ENCODE measurements around the gene IFT22. TPM values are rescaled to one million over a fixed set of nuclear protein-coding genes. Genes with fewer than 3 reads are reported as not detected.

Gene IFT22
- polyA plus RNA-seq, 1 of the 3 experiments (the other 2 are of a cell fraction), result 66.7 TPM

DNA sequence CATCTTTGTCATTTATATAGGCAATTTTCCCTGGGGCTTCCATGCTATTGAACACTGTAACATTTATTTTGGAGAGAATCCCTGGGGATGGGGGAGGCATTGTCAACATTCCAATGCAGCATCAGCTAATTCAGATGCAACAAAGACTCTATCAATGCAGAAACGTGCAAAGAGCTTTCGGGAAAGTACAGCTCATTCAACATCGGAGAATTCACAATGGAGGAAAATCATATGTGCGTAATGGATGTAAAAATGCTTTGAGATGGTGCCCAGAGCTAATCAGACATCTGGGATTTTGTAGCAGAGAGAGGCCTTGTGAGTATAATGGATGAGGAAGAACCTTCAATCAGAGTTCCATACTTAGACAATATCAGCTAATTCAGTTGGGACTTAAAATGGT is 48.4 kb downstream of the IFT22 start:
- DNase-seq, result no peak
- no peak overlapping the region; the same call in 1 of the 2 replicates for H2AFZ ChIP-seq (ENCODE audit: low read depth)
- no peak overlapping the region for H3K27ac ChIP-seq (ENCODE audit: low read depth in 2 of 2, low read length in 1 of 2)
- H3K4me1 ChIP-seq (ENCODE audit: control insufficient read depth in 1 of 2, insufficient read depth in 2 of 2, low read depth in 1 of 2, low read length in 1 of 2), result no peaks in the 10 kb centered on the region
- no peaks in the 10 kb centered on the region for H4K20me1 ChIP-seq (ENCODE audit: insufficient read depth)
- no peak overlapping the region for H3K4me2 ChIP-seq
- 47% methylated on average over 4 of the region's 4 CpGs for WGBS (ENCODE audit: low lambda C conversion rate)
- no peaks in the 10 kb centered on the region for H3K9me3 ChIP-seq
- peaks cover 23% of the 10 kb centered on the region for H3K27me3 ChIP-seq (ENCODE audit: insufficient read depth)
- H3F3A ChIP-seq (replicated peaks; ENCODE audit: insufficient read depth), result no peaks in the 10 kb centered on the region
- ChIA-PET CTCF (interaction anchor here (0.8 to 3.6 kb wide), 4 partner anchors 9 to 167 kb away, joined by 3 to 21 read pairs (median 7); no protein-coding TSS in a partner anchor), POLR2A (no interaction called here)
- no peaks in the 10 kb centered on the region for H3K79me2 ChIP-seq (ENCODE audit: insufficient read depth)
- H3K9me2 ChIP-seq, result no peaks in the 10 kb centered on the region
- no peak for TF ChIP-seq EZH2phosphoT487 (IDR thresholded peaks at IDR 0.05; ENCODE audit: borderline replicate concordance, low read depth)
- no peak overlapping the region for H3K9ac ChIP-seq
- no peak overlapping the region for H3K4me3 ChIP-seq (ENCODE audit: low read depth in 2 of 2, low read length in 1 of 2)
- no peaks in the 10 kb centered on the region for H3K36me3 ChIP-seq (replicated peaks in 1 of 2; ENCODE audit: control insufficient read depth in 1 of 2, insufficient read depth in 2 of 2, low read length in 1 of 2)

DNA sequence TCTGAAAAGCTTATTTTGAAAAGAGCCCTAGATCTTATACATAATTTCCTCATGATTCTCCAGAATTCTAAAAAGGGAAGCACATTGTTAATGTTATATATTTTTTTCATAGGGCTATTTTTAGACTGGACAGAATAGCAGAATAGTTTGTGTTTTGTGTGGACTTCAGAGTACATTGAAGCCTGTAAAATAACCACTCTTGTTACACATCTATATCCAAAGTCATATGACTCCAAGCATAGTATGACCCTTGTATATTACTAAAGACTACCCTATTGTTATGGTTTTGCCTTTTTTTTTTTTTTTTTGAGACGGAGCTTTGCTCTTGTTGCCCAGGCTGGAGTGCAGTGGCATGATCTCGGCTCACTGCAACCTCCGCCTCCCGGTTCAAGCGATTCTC is 50.6 kb downstream of the IFT22 start:
- H2AFZ ChIP-seq (ENCODE audit: low read depth), result no peak overlapping the region
- H3K4me1 ChIP-seq (ENCODE audit: control insufficient read depth in 1 of 2, insufficient read depth in 2 of 2, low read depth in 1 of 2, low read length in 1 of 2), result no peaks in the 10 kb centered on the region
- no peak overlapping the region for H3K4me3 ChIP-seq (ENCODE audit: low read depth in 2 of 2, low read length in 1 of 2)
- H3F3A ChIP-seq (replicated peaks; ENCODE audit: insufficient read depth), result no peaks in the 10 kb centered on the region
- TF ChIP-seq, protein P1, sequence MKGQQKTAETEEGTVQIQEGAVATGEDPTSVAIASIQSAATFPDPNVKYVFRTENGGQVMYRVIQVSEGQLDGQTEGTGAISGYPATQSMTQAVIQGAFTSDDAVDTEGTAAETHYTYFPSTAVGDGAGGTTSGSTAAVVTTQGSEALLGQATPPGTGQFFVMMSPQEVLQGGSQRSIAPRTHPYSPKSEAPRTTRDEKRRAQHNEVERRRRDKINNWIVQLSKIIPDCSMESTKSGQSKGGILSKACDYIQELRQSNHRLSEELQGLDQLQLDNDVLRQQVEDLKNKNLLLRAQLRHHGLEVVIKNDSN (IDR thresholded peaks at IDR 0.05; ENCODE audit: borderline replicate concordance, low read depth), result no peak
- TF ChIP-seq FOSL2 (IDR thresholded peaks at IDR 0.05; ENCODE audit: borderline replicate concordance, low read depth) (no peak), RFX5 (IDR thresholded peaks at IDR 0.05; ENCODE audit: low read length) (no peak), FOXM1 (IDR thresholded peaks at IDR 0.05; ENCODE audit: low read depth) (no peak), JUND (IDR thresholded peaks at IDR 0.05) (no peak)
- TF ChIP-seq, protein P2, sequence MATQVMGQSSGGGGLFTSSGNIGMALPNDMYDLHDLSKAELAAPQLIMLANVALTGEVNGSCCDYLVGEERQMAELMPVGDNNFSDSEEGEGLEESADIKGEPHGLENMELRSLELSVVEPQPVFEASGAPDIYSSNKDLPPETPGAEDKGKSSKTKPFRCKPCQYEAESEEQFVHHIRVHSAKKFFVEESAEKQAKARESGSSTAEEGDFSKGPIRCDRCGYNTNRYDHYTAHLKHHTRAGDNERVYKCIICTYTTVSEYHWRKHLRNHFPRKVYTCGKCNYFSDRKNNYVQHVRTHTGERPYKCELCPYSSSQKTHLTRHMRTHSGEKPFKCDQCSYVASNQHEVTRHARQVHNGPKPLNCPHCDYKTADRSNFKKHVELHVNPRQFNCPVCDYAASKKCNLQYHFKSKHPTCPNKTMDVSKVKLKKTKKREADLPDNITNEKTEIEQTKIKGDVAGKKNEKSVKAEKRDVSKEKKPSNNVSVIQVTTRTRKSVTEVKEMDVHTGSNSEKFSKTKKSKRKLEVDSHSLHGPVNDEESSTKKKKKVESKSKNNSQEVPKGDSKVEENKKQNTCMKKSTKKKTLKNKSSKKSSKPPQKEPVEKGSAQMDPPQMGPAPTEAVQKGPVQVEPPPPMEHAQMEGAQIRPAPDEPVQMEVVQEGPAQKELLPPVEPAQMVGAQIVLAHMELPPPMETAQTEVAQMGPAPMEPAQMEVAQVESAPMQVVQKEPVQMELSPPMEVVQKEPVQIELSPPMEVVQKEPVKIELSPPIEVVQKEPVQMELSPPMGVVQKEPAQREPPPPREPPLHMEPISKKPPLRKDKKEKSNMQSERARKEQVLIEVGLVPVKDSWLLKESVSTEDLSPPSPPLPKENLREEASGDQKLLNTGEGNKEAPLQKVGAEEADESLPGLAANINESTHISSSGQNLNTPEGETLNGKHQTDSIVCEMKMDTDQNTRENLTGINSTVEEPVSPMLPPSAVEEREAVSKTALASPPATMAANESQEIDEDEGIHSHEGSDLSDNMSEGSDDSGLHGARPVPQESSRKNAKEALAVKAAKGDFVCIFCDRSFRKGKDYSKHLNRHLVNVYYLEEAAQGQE (IDR thresholded peaks at IDR 0.05; ENCODE audit: low read depth, low read length), result no peak
- TF ChIP-seq, protein P3, sequence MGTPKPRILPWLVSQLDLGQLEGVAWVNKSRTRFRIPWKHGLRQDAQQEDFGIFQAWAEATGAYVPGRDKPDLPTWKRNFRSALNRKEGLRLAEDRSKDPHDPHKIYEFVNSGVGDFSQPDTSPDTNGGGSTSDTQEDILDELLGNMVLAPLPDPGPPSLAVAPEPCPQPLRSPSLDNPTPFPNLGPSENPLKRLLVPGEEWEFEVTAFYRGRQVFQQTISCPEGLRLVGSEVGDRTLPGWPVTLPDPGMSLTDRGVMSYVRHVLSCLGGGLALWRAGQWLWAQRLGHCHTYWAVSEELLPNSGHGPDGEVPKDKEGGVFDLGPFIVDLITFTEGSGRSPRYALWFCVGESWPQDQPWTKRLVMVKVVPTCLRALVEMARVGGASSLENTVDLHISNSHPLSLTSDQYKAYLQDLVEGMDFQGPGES (IDR thresholded peaks at IDR 0.05; ENCODE audit: low read depth, low read length), result no peak
- H4K20me1 ChIP-seq (ENCODE audit: insufficient read depth), result no peaks in the 10 kb centered on the region
- H3K4me2 ChIP-seq, result no peak overlapping the region
- ChIA-PET POLR2A (no interaction called here), CTCF (interaction anchor here (0.8 to 3.5 kb wide), 3 partner anchors 12 to 27 kb away, joined by 3 to 13 read pairs (median 3); no protein-coding TSS in a partner anchor)
- WGBS (ENCODE audit: low lambda C conversion rate), result 86% methylated on average over 5 of the region's 5 CpGs
- no peaks in the 10 kb centered on the region for H3K36me3 ChIP-seq (replicated peaks in 1 of 2; ENCODE audit: control insufficient read depth in 1 of 2, insufficient read depth in 2 of 2, low read length in 1 of 2)
- H3K9ac ChIP-seq, result no peak overlapping the region
- H3K79me2 ChIP-seq (ENCODE audit: insufficient read depth), result no peaks in the 10 kb centered on the region
- H3K9me2 ChIP-seq, result no peaks in the 10 kb centered on the region
- no peak for DNase-seq
- no peaks in the 10 kb centered on the region for H3K9me3 ChIP-seq
- H3K27me3 ChIP-seq (ENCODE audit: insufficient read depth), result peaks cover 8% of the 10 kb centered on the region
- no peak overlapping the region for H3K27ac ChIP-seq (ENCODE audit: low read depth in 2 of 2, low read length in 1 of 2)

Data from SK-N-SH (cell line).